Aorta (tissue), 5 donors: ENCODE measurements around the gene TOB1. TPM values are rescaled to one million over a fixed set of nuclear protein-coding genes. Genes with fewer than 3 reads are reported as not detected.

Experiments
- ATAC-seq: fragments of 200-7000 bp; cut with Tn5 transposase; one replicate; pipeline ENCODE4 v1.9.1; 2022; ENCODE audit warnings: moderate library complexity; ENCODE audit not compliant: low FRiP score
- DNase-seq, 2 donors: peaks; one replicate each; pipeline ENCODE4 v3.0.0-alpha.2; 2020
- H3K27ac ChIP-seq, 2 donors: one replicate each; pipeline ENCODE4 v1.5.1; 2013; ENCODE audit warnings: low read length in 2 of 2, mild to moderate bottlenecking in 2 of 2, moderate library complexity in 2 of 2, control low read depth in 1 of 2, inconsistent platforms in 1 of 2, low read depth in 1 of 2
- H3K27me3 ChIP-seq, 2 donors: one replicate each; pipeline ENCODE4 v1.6.1; 2013; ENCODE audit warnings: control low read depth in 1 of 2, low read length in 1 of 2, mild to moderate bottlenecking in 1 of 2, moderate library complexity in 1 of 2; ENCODE audit not compliant: insufficient read depth in 2 of 2, control insufficient read depth in 1 of 2
- H3K36me3 ChIP-seq, 2 donors: one replicate each; pipeline ENCODE4 v1.6.1; 2013; ENCODE audit warnings: control low read depth in 1 of 2, low read length in 1 of 2, mild to moderate bottlenecking in 1 of 2; ENCODE audit not compliant: insufficient read depth in 2 of 2, control insufficient read depth in 1 of 2
- H3K4me1 ChIP-seq, 2 donors: one replicate each; pipeline ENCODE4 v1.6.1; 2013; ENCODE audit warnings: low read length in 2 of 2, control low read depth in 1 of 2, mild to moderate bottlenecking in 1 of 2, moderate library complexity in 1 of 2; ENCODE audit not compliant: insufficient read depth in 2 of 2, control insufficient read depth in 1 of 2
- H3K4me3 ChIP-seq, 2 donors: one replicate each; pipeline ENCODE4 v1.5.1; 2013; ENCODE audit warnings: low read length in 2 of 2, control low read depth in 1 of 2, mild to moderate bottlenecking in 1 of 2
- H3K9me3 ChIP-seq: one replicate; pipeline ENCODE4 v1.6.1; 2013; ENCODE audit warnings: mild to moderate bottlenecking, low read length; ENCODE audit not compliant: control insufficient read depth
- WGBS, 2 donors: extraction: QIAGEN DNeasy Blood & Tissue Kit; methylation state at CpG; one replicate each; pipeline ENCODE4 v1.1.7; 2013; 5-methylcytosine and 5-hydroxymethylcytosine counted together
- intact Hi-C, 2 donors: fragments of 100-400 bp; cut with DNase I; formaldehyde crosslinking; loops; one replicate each; pipeline versions ENCODE4 v1.14.2 to v1.15.0; 2022
- polyA plus RNA-seq, 2 donors: library from polyadenylated mRNA; stranded (reverse); fragments of 200-250 nt; gene quantifications; one replicate each; pipeline ENCODE4 v1.2.3, GENCODE V29; 2013
- total RNA-seq, 2 donors: library from RNA; stranded (reverse); fragmentation: NEBNext Ultra II Directional; extraction: Animal tissue kit (Norgen Biotek cat#: 25700); gene quantifications; one replicate each; pipeline ENCODE4 v1.2.1, GENCODE V29; 2021
- donor health status: healthy with polysubstance abuse.
- donor health status: Bipolar disorder and iron deficiency.
- donor health status: DM: no; HTN: no; CAD: no.
- donor health status: DM: no; HTN: no; CAD: no.
- donor health status: DM: yes; HTN: yes; CAD: no.

Gene TOB1
- total and polyA plus RNA-seq, 4 donors = 24.0 to 55.2 (median 40.9) TPM

DNA sequence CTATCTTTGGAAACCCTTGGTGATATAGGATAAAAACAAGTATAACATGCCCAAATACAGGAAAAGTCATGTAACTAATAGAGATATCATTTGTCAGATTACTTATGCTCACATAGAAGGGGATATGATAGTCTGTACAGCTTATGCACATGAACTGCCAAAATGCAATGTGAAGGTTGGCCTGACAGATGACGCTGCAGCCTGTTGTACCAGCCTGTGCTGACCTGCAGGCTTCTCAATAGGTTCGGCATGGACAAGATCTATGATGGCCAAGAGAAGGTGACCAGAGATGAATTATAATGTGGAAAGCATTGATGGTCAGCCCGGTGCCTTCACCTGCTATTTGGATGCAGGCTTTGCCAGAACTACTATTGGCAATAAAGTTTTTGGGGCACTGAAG is 18.1 kb downstream of the TOB1 start:
- ATAC-seq (no peak), DNase-seq (no peak)
- H3K4me1 ChIP-seq = no peaks in the 10 kb centered on the region
- no peaks in the 10 kb centered on the region for H3K9me3 ChIP-seq
- no peaks in the 10 kb centered on the region for H3K27me3 ChIP-seq
- no peak overlapping the region for H3K4me3 ChIP-seq
- H3K36me3 ChIP-seq = no peaks in the 10 kb centered on the region
- intact Hi-C loops = no loop called here
- WGBS, 2 donors = 92% methylated on average over 3 of the region's 3 CpGs
- H3K27ac ChIP-seq = no peak overlapping the region

DNA sequence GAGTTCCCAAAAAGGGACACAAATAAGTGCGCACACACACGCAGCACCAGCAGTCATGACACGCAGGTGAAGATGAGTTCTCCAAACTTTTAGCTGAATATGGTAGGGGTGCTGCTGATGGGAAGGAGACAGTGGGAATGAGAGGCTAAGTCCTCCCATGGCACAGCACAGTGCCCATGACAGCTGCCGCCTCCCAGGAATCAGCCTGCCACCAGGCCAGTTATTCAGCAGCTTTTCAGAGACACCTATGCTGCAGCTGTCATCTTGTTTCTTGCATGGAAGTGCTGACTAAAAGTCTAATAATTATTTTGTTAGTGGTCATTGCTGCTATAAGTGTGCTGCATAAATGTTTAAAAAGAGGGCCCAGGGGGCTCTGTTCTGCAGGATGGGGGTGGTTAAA is 18.6 kb downstream of the TOB1 start:
- H3K27me3 ChIP-seq = no peaks in the 10 kb centered on the region

DNA sequence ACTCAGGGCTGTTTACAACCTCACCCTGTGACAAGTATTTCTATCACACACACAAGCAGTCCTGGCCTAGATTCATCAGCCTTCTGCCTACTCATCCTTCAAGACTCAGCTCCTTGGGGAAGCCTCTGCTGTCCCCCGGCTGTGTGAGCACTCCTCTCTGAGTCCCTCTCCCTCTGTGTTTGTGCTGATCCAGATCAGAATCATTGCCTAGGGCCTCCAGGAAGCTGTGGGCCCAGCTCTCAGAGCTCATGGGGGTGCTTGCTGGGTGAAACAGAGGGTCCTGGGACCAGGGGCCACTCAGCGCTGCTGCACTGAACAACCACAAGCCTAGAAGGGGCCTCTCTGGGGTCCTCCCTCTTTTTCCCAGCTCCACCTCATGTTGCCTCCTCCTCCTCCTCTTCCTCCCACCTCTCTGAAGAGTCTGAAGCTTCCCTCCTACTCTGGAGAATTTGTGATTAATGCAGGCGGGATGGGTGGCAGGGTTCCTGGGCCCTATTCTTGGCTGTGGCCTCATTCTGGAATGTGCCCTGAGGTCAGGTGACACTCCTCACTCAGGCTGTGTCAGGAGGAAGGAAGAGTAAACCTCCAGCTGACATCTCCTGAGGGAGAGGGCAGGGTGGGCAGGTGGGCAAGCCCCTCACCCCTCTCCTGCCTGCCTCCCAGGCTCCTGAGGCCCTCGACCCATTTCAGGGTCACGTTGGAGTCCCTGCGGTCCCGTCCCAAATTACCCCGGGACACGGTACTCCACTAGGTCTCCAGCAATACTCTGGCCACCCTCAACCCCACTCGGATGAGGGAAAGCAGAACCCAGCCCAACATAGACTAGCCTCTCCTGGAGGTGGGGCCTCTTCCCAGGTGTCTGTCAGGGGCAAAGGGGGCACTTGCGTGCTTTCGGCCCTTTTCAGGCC is 20.7 kb downstream of the TOB1 start:
- H3K4me3 ChIP-seq = no peak overlapping the region
- H3K27me3 ChIP-seq = no peaks in the 10 kb centered on the region
- DNase-seq (peak in 1 of 2 donors; percentile 66), ATAC-seq (no peak)
- H3K27ac ChIP-seq = no peak overlapping the region
- no peaks in the 10 kb centered on the region for H3K4me1 ChIP-seq
- intact Hi-C loops = no loop called here
- WGBS, 2 donors = 81 to 88% methylated on average over 12 of the region's 12 CpGs
- no peaks in the 10 kb centered on the region for H3K9me3 ChIP-seq
- no peaks in the 10 kb centered on the region for H3K36me3 ChIP-seq

More for the DNA sequence above, 18.6 kb downstream of the TOB1 start:
- Histone ChIP-seq H3K36me3 (no peaks in the 10 kb centered on the region), H3K4me3 (no peak overlapping the region), H3K9me3 (no peaks in the 10 kb centered on the region), H3K27ac (no peak overlapping the region), H3K4me1 (no peaks in the 10 kb centered on the region)
- intact Hi-C loops = no loop called here
- ATAC-seq = no peak
- no peak for DNase-seq
- 94 to 97% methylated on average over 4 of the region's 4 CpGs for WGBS, 2 donors

DNA sequence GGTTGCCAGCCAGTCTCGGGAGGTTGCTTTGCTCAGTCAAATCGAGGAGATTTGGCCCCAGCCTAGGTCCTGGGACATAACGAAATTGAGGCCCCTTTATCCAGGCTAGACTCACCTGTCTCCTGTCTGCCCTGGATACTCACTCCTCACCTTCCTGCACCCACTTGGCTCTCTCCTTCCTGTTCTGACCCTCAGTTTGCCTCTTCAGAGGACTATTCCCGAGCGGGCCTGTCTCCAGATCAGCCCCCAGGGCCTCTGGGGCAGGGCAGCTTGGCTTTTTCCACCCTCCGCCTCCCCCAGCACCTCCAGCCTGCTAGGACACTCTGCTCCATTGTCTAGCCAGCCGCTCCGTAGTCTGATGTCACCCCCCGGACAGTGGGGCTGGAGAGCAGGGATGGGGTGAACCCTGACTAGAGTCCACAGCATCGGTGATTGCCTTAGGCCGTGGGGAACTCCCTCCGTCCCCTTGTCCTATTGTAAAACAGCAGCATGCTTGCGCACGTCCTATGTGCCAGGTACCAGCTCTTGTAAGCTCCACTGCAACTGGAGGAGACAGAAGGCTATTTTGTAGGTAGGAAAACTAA is 21.9 kb downstream of the TOB1 start:
- no peaks in the 10 kb centered on the region for H3K36me3 ChIP-seq
- ATAC-seq (no peak), DNase-seq (peak in 1 of 2 donors; percentile 57)
- WGBS, 2 donors = 89 to 91% methylated on average over 14 of the region's 14 CpGs
- H3K4me3 ChIP-seq = no peak overlapping the region
- no peaks in the 10 kb centered on the region for H3K4me1 ChIP-seq
- no peak overlapping the region for H3K27ac ChIP-seq
- H3K27me3 ChIP-seq = no peaks in the 10 kb centered on the region
- intact Hi-C loops = loop anchor here in 1 of 2 donors (5.0 kb wide), 1 partner anchor 362 kb away; no protein-coding TSS in a partner anchor
- H3K9me3 ChIP-seq = no peaks in the 10 kb centered on the region

DNA sequence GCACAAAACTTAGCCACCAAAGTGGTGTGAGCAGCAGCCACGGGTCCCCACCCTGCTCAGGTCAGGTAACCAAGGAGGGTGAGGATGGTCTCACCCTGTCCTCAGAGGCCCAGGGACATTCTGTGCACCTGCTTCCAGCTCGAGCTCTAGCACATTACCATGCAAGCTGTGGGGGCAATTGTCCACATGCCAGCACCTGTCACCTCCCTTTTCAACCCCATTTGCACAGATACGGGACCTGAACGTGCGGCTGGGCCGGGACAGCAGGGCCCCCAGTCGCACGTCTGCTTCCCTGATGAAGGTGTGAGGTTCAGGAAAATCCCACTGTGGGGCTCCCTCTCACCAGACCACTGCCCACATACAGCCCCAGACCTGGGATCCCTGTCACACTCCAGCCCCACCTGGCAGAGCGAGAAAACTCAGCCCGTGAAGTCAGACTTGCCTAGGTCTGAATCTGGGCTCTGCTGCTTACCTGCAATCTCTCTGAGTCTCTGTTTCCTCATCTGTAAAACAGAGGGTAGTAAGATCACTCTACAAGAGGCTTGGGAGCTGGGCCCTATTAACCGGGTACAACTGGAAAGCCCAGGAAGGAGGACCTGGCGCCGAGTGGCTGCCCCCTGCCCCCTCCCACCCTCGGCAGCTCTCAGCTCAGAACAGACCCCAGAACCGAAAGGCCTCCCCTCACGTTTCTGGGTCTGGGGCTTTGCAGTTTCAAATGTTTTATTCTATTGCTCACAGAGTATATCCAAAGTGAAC is 22.8 kb downstream of the TOB1 start:
- Histone ChIP-seq H3K9me3 (no peaks in the 10 kb centered on the region), H3K36me3 (no peaks in the 10 kb centered on the region), H3K27ac (no peak overlapping the region), H3K4me1 (no peaks in the 10 kb centered on the region), H3K4me3 (no peak overlapping the region), H3K27me3 (no peaks in the 10 kb centered on the region)
- DNase-seq = peak in 1 of 2 donors; percentile 53
- WGBS, 2 donors = 90 to 91% methylated on average over 16 of the region's 16 CpGs
- no peak for ATAC-seq
- intact Hi-C loops = loop anchor here (2.0 to 5.0 kb wide), 3 partner anchors 27 to 361 kb away; partner anchors contain the start of gene SPATA20 (in 2 of the 2)

DNA sequence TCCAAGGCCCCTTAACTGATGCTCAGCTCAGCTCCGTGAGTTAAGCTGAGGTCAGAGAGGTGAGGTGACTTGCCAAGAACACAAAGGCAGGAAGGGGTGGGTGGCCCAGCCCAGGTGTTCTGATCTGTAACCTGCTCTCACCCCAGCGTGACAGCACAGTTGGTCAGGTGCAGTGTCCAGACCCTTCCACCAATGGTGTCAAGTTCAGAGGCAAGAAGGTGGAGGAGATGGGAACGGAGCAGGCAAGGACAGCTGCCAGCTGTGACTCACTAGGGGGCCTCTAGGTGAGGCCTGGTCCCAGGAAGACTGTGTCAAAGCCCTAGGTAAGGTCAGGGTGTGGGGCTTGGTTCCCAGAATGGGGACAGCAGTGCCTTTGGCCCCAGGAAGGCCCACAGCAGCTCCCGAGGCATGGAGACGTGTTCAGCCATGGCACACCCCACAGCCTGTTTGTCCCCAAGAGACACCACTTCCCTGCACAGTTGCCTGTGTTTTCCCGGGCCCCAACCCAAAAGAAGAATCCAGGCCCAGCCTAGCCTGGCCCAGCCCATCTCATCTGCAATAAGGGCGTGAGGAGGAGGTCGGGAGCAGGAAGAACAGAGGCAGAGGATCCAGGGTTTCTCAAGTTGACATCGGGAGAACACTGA is 23.5 kb downstream of the TOB1 start:
- H3K4me3 ChIP-seq = no peak overlapping the region
- 77 to 82% methylated on average over 9 of the region's 9 CpGs for WGBS, 2 donors
- H3K4me1 ChIP-seq = no peaks in the 10 kb centered on the region
- ATAC-seq (no peak), DNase-seq (peak in 1 of 2 donors; percentile 55)
- no peaks in the 10 kb centered on the region for H3K36me3 ChIP-seq
- no peaks in the 10 kb centered on the region for H3K27me3 ChIP-seq
- no peaks in the 10 kb centered on the region for H3K9me3 ChIP-seq
- no peak overlapping the region for H3K27ac ChIP-seq
- intact Hi-C loops = loop anchor here (1.0 to 5.0 kb wide), 4 partner anchors 26 to 360 kb away; partner anchors contain the start of gene SPATA20 (in 2 of the 2)

DNA sequence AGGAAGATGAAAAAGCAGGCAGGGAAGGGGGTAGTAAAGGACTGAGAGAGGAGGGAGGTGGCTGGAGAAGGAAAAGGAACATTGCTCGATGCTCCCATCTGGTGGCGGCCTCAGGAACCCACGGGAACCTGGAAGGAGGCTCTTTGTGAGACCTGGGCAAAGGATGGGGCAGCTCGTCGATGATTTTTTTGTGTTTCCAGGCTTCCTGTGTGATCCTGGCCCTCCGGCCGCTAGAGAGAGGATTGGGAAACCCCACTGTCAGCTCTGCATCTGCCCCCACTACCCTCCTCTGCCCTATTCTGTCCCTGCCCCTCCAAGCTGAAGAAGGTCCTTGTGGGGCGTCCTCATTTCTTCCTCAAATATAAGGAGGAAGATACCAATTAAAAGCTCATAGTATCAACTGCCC is 24.2 kb downstream of the TOB1 start:
- ATAC-seq (peak; percentile 79), DNase-seq (peak; percentile 71 to 91)
- Histone ChIP-seq H3K4me1 (no peaks in the 10 kb centered on the region), H3K36me3 (no peaks in the 10 kb centered on the region), H3K9me3 (no peaks in the 10 kb centered on the region), H3K27ac (no peak overlapping the region), H3K4me3 (no peak overlapping the region), H3K27me3 (no peaks in the 10 kb centered on the region)
- intact Hi-C loops = loop anchor here (1.0 to 5.0 kb wide), 5 partner anchors 25 to 360 kb away; partner anchors contain the start of gene SPATA20 (in 2 of the 2)
- WGBS, 2 donors = 13 to 14% methylated on average over 8 of the region's 8 CpGs
